ENCODE measurements around the gene IPO11.

DNA sequence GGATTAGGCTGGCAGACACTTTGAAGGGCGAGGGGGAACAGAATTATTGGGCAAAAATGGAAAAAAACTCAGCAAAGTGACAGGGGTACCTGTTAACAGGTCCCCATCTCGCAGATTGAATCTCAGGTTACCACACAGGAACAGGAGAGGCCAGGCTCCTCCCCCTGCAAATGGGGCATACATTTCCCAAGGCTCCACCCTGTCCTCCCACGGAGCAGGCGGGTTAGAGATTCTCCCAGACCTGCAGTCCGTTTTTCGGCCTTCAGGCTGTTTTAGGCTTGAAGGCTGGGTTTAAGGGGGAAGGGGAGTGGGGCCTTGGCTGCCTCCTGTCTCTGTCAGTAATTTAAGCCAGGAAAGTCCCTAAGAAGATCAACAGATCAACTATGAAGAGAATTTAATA is 208.7 kb downstream of the IPO11 start:
- TF ChIP-seq, protein P1, sequence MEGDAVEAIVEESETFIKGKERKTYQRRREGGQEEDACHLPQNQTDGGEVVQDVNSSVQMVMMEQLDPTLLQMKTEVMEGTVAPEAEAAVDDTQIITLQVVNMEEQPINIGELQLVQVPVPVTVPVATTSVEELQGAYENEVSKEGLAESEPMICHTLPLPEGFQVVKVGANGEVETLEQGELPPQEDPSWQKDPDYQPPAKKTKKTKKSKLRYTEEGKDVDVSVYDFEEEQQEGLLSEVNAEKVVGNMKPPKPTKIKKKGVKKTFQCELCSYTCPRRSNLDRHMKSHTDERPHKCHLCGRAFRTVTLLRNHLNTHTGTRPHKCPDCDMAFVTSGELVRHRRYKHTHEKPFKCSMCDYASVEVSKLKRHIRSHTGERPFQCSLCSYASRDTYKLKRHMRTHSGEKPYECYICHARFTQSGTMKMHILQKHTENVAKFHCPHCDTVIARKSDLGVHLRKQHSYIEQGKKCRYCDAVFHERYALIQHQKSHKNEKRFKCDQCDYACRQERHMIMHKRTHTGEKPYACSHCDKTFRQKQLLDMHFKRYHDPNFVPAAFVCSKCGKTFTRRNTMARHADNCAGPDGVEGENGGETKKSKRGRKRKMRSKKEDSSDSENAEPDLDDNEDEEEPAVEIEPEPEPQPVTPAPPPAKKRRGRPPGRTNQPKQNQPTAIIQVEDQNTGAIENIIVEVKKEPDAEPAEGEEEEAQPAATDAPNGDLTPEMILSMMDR (IDR thresholded peaks at IDR 0.05; ENCODE audit: low read depth, low read length, missing input control) = no peak
- TF ChIP-seq YY1 (IDR thresholded peaks at IDR 0.05) (no peak), HNF4A (conservative IDR thresholded peaks at IDR 0.05) (no peak), MAX (IDR thresholded peaks at IDR 0.05) (no peak), RAD21 (IDR thresholded peaks at IDR 0.05) (no peak), JUND (IDR thresholded peaks at IDR 0.05) (no peak), GABPA (IDR thresholded peaks at IDR 0.05 in 1 of 2, conservative IDR thresholded peaks at IDR 0.05 in 1 of 2) (no peak), SP1 (IDR thresholded peaks at IDR 0.05) (no peak), TAF1 (conservative IDR thresholded peaks at IDR 0.05) (no peak), FOXA1 (IDR thresholded peaks at IDR 0.05) (no peak)
- TF ChIP-seq, protein P2, sequence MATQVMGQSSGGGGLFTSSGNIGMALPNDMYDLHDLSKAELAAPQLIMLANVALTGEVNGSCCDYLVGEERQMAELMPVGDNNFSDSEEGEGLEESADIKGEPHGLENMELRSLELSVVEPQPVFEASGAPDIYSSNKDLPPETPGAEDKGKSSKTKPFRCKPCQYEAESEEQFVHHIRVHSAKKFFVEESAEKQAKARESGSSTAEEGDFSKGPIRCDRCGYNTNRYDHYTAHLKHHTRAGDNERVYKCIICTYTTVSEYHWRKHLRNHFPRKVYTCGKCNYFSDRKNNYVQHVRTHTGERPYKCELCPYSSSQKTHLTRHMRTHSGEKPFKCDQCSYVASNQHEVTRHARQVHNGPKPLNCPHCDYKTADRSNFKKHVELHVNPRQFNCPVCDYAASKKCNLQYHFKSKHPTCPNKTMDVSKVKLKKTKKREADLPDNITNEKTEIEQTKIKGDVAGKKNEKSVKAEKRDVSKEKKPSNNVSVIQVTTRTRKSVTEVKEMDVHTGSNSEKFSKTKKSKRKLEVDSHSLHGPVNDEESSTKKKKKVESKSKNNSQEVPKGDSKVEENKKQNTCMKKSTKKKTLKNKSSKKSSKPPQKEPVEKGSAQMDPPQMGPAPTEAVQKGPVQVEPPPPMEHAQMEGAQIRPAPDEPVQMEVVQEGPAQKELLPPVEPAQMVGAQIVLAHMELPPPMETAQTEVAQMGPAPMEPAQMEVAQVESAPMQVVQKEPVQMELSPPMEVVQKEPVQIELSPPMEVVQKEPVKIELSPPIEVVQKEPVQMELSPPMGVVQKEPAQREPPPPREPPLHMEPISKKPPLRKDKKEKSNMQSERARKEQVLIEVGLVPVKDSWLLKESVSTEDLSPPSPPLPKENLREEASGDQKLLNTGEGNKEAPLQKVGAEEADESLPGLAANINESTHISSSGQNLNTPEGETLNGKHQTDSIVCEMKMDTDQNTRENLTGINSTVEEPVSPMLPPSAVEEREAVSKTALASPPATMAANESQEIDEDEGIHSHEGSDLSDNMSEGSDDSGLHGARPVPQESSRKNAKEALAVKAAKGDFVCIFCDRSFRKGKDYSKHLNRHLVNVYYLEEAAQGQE (IDR thresholded peaks at IDR 0.05) = no peak
- TF ChIP-seq, protein P3, sequence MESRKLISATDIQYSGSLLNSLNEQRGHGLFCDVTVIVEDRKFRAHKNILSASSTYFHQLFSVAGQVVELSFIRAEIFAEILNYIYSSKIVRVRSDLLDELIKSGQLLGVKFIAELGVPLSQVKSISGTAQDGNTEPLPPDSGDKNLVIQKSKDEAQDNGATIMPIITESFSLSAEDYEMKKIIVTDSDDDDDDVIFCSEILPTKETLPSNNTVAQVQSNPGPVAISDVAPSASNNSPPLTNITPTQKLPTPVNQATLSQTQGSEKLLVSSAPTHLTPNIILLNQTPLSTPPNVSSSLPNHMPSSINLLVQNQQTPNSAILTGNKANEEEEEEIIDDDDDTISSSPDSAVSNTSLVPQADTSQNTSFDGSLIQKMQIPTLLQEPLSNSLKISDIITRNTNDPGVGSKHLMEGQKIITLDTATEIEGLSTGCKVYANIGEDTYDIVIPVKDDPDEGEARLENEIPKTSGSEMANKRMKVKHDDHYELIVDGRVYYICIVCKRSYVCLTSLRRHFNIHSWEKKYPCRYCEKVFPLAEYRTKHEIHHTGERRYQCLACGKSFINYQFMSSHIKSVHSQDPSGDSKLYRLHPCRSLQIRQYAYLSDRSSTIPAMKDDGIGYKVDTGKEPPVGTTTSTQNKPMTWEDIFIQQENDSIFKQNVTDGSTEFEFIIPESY (IDR thresholded peaks at IDR 0.05) = no peak

All from liver (tissue), 3 donors.